HEK293 (cell line): ENCODE data around the gene SH3BGR.

ENCODE experiments used
- GLI4 ChIP-seq: fragments of 450-650 bp; formaldehyde crosslinking; IDR thresholded peaks from 2 replicates; pipeline ENCODE4 v1.5.1; 2016; ENCODE audit warnings: missing biosample characterization, missing genetic modification characterization
- KLF8 ChIP-seq: fragments of 450-650 bp; formaldehyde crosslinking; IDR thresholded peaks from 2 replicates; pipeline ENCODE4 v1.5.1; 2016; ENCODE audit warnings: missing biosample characterization, missing genetic modification characterization
- MEIS1 ChIP-seq: sonication (generic); formaldehyde crosslinking; IDR thresholded peaks from 2 replicates; pipeline ENCODE4 v1.8.1; 2022; ENCODE audit warnings: missing genetic modification reagents, mild to moderate bottlenecking, borderline replicate concordance
- SALL2 ChIP-seq: fragments of 450-650 bp; formaldehyde crosslinking; IDR thresholded peaks from 2 replicates; pipeline ENCODE4 v1.5.0; 2017; ENCODE audit warnings: missing biosample characterization, mild to moderate bottlenecking, missing genetic modification characterization, borderline replicate concordance
- SP2 ChIP-seq: fragments of 450-650 bp; formaldehyde crosslinking; IDR thresholded peaks from 2 replicates; pipeline ENCODE4 v1.5.1; 2016; ENCODE audit warnings: missing biosample characterization, missing genetic modification characterization
- TRIM28 ChIP-seq: IDR thresholded peaks from 2 replicates; pipeline ENCODE4 v1.6.1; 2011; ENCODE audit warnings: low read length, control low read depth, borderline replicate concordance
- WT1 ChIP-seq: fragments of 450-650 bp; formaldehyde crosslinking; IDR thresholded peaks from 2 replicates; pipeline ENCODE4 v1.5.1; 2016; ENCODE audit warnings: missing biosample characterization, missing genetic modification characterization
- ZBTB20 ChIP-seq: fragments of 450-650 bp; formaldehyde crosslinking; IDR thresholded peaks from 2 replicates; pipeline ENCODE4 v1.5.1; 2016; ENCODE audit warnings: missing biosample characterization, missing genetic modification characterization
- ZBTB48 ChIP-seq: fragments of 450-650 bp; formaldehyde crosslinking; IDR thresholded peaks from 2 replicates; pipeline ENCODE4 v1.5.1; 2016; ENCODE audit warnings: missing biosample characterization, missing genetic modification characterization
- ZNF114 ChIP-seq: fragments of 450-650 bp; formaldehyde crosslinking; IDR thresholded peaks from 2 replicates; pipeline ENCODE4 v1.5.0; 2017; ENCODE audit warnings: missing biosample characterization, missing genetic modification characterization
- ZNF23 ChIP-seq: fragments of 450-650 bp; formaldehyde crosslinking; IDR thresholded peaks from 2 replicates; pipeline ENCODE4 v1.5.1; 2016; ENCODE audit warnings: missing biosample characterization, missing genetic modification characterization, borderline replicate concordance
- ZNF302 ChIP-seq: fragments of 450-650 bp; formaldehyde crosslinking; IDR thresholded peaks from 2 replicates; pipeline ENCODE4 v1.5.1; 2016; ENCODE audit warnings: missing biosample characterization, missing genetic modification characterization, low read depth
- ZNF311 ChIP-seq: fragments of 450-650 bp; formaldehyde crosslinking; IDR thresholded peaks from 2 replicates; pipeline ENCODE4 v1.5.1; 2017; ENCODE audit warnings: missing biosample characterization, missing genetic modification characterization, borderline replicate concordance
- ZNF48 ChIP-seq: fragments of 450-650 bp; formaldehyde crosslinking; IDR thresholded peaks from 2 replicates; pipeline ENCODE4 v1.5.1; 2016; ENCODE audit warnings: missing biosample characterization, missing genetic modification characterization
- ZNF623 ChIP-seq: fragments of 450-650 bp; formaldehyde crosslinking; IDR thresholded peaks from 2 replicates; pipeline ENCODE4 v1.5.1; 2016; ENCODE audit warnings: missing biosample characterization, missing genetic modification characterization
- ZNF658 ChIP-seq: fragments of 450-650 bp; formaldehyde crosslinking; IDR thresholded peaks from 2 replicates; pipeline ENCODE4; 2016; ENCODE audit warnings: missing biosample characterization, missing genetic modification characterization
- ZNF747 ChIP-seq: fragments of 450-650 bp; formaldehyde crosslinking; IDR thresholded peaks from 2 replicates; pipeline ENCODE4 v1.5.1; 2016; ENCODE audit warnings: missing biosample characterization, missing genetic modification characterization
- ZNF776 ChIP-seq: fragments of 450-650 bp; formaldehyde crosslinking; IDR thresholded peaks from 2 replicates; pipeline ENCODE4 v1.5.0; 2017; ENCODE audit warnings: missing biosample characterization, missing genetic modification characterization, borderline replicate concordance
- ZNF785 ChIP-seq: fragments of 450-650 bp; formaldehyde crosslinking; IDR thresholded peaks from 2 replicates; pipeline ENCODE4 v1.5.1; 2016; ENCODE audit warnings: missing biosample characterization, missing genetic modification characterization
- ZNF791 ChIP-seq: fragments of 450-650 bp; formaldehyde crosslinking; IDR thresholded peaks from 2 replicates; pipeline ENCODE4 v1.5.1; 2016; ENCODE audit warnings: missing biosample characterization, missing genetic modification characterization
- ZNF837 ChIP-seq: fragments of 450-650 bp; formaldehyde crosslinking; IDR thresholded peaks from 2 replicates; pipeline ENCODE4 v1.5.1; 2016; ENCODE audit warnings: missing biosample characterization, missing genetic modification characterization
- ZNF843 ChIP-seq: fragments of 450-650 bp; formaldehyde crosslinking; IDR thresholded peaks from 2 replicates; pipeline ENCODE4 v1.5.1; 2016; ENCODE audit warnings: missing biosample characterization, missing genetic modification characterization
- ZSCAN23 ChIP-seq: fragments of 450-650 bp; formaldehyde crosslinking; IDR thresholded peaks from 2 replicates; pipeline ENCODE4 v1.5.1; 2016; ENCODE audit warnings: missing biosample characterization, missing genetic modification characterization
- TF ChIP-seq, protein P1 (sequence below): fragments of 450-650 bp; formaldehyde crosslinking; IDR thresholded peaks from 2 replicates; pipeline ENCODE4 v1.5.1; 2016; ENCODE audit warnings: missing biosample characterization, missing genetic modification characterization, borderline replicate concordance
- TF ChIP-seq, protein P2 (sequence below): fragments of 450-650 bp; formaldehyde crosslinking; IDR thresholded peaks from 2 replicates; pipeline ENCODE4 v1.5.1; 2017; ENCODE audit warnings: missing biosample characterization, missing genetic modification characterization
- TF ChIP-seq, protein P3 (sequence below): fragments of 450-650 bp; formaldehyde crosslinking; IDR thresholded peaks from 2 replicates; pipeline ENCODE4 v1.5.1; 2016; ENCODE audit warnings: missing biosample characterization, missing genetic modification characterization
- TF ChIP-seq, protein P4 (sequence below): fragments of 450-650 bp; IDR thresholded peaks from 2 replicates; pipeline ENCODE4 v1.5.1; 2018; ENCODE audit warnings: missing biosample characterization, missing genetic modification characterization
- TF ChIP-seq, protein P5 (sequence below): fragments of 450-650 bp; formaldehyde crosslinking; IDR thresholded peaks from 2 replicates; pipeline ENCODE4 v1.5.1; 2016; ENCODE audit warnings: missing biosample characterization, missing genetic modification characterization
- TF ChIP-seq, protein P6 (sequence below): fragments of 450-650 bp; formaldehyde crosslinking; IDR thresholded peaks from 2 replicates; pipeline ENCODE4 v1.5.1; 2016; ENCODE audit warnings: missing biosample characterization, missing genetic modification characterization

Gene SH3BGR

DNA sequence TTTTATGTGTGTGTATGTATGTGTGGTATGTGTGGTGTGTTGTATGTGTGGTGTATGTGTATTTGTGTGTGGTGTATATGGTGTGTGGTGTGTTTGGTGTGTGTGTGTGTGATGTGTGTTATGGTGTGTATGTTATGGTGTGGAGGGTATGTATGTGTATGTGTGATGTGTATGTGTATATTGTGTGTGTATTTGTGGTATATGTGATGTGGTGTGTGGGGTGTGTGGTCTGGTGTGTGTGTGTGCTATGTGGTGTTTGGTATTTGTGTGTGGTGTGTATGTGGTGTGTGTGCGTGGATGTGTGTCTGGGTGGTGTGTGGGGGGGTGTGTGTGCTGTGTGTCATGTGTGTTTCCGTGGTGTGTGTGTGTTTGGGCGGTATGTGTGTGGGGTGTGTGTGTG is 59.3 kb downstream of the SH3BGR start (continued):
- peak; percentile 40; the same call in 1 of the 2 replicates for TF ChIP-seq ZNF311 (tag by site-specific recombination)
- peak; percentile 76; the same call in 1 of the 2 replicates for TF ChIP-seq ZNF776
- TF ChIP-seq SALL2 (tag by site-specific recombination), result 0 out of 2 replicates have a peak, but pooled peaks have one; percentile 51
- TF ChIP-seq, protein P1, sequence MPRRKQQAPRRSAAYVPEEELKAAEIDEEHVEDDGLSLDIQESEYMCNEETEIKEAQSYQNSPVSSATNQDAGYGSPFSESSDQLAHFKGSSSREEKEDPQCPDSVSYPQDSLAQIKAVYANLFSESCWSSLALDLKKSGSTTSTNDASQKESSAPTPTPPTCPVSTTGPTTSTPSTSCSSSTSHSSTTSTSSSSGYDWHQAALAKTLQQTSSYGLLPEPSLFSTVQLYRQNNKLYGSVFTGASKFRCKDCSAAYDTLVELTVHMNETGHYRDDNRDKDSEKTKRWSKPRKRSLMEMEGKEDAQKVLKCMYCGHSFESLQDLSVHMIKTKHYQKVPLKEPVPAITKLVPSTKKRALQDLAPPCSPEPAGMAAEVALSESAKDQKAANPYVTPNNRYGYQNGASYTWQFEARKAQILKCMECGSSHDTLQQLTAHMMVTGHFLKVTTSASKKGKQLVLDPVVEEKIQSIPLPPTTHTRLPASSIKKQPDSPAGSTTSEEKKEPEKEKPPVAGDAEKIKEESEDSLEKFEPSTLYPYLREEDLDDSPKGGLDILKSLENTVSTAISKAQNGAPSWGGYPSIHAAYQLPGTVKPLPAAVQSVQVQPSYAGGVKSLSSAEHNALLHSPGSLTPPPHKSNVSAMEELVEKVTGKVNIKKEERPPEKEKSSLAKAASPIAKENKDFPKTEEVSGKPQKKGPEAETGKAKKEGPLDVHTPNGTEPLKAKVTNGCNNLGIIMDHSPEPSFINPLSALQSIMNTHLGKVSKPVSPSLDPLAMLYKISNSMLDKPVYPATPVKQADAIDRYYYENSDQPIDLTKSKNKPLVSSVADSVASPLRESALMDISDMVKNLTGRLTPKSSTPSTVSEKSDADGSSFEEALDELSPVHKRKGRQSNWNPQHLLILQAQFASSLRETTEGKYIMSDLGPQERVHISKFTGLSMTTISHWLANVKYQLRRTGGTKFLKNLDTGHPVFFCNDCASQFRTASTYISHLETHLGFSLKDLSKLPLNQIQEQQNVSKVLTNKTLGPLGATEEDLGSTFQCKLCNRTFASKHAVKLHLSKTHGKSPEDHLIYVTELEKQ (tag by site-specific recombination), result no peak
- TF ChIP-seq ZNF843, result no peak
- TF ChIP-seq, protein P2, sequence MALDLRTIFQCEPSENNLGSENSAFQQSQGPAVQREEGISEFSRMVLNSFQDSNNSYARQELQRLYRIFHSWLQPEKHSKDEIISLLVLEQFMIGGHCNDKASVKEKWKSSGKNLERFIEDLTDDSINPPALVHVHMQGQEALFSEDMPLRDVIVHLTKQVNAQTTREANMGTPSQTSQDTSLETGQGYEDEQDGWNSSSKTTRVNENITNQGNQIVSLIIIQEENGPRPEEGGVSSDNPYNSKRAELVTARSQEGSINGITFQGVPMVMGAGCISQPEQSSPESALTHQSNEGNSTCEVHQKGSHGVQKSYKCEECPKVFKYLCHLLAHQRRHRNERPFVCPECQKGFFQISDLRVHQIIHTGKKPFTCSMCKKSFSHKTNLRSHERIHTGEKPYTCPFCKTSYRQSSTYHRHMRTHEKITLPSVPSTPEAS (tag by site-specific recombination), result peak; percentile 27
- TF ChIP-seq ZNF114, result no peak
- no peak for TF ChIP-seq ZNF48
- no peak; the same call in 1 of the 2 replicates for TF ChIP-seq ZNF747 (tag by site-specific recombination)
- TF ChIP-seq ZSCAN23 (tag by site-specific recombination), result peak; percentile 82; the same call in 1 of the 2 replicates
- no peak for TF ChIP-seq ZNF623 (tag by site-specific recombination)
- no peak for TF ChIP-seq SP2
- no peak for TF ChIP-seq ZNF658
- TF ChIP-seq KLF8 (tag by site-specific recombination), result no peak
- no peak for TF ChIP-seq ZNF785
- 0 out of 2 replicates have a peak, but pooled peaks have one; percentile 45 for TF ChIP-seq GLI4 (tag by site-specific recombination)
- TF ChIP-seq, protein P3, sequence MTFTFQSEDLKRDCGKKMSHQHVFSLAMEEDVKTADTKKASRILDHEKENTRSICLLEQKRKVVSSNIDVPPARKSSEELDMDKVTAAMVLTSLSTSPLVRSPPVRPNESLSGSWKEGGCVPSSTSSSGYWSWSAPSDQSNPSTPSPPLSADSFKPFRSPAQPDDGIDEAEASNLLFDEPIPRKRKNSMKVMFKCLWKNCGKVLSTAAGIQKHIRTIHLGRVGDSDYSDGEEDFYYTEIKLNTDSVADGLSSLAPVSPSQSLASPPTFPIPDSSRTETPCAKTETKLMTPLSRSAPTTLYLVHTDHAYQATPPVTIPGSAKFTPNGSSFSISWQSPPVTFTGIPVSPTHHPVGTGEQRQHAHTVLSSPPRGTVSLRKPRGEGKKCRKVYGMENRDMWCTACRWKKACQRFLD (tag by site-specific recombination), result no peak
- no peak for TF ChIP-seq ZNF837 (tag by site-specific recombination)
- TF ChIP-seq, protein P4, sequence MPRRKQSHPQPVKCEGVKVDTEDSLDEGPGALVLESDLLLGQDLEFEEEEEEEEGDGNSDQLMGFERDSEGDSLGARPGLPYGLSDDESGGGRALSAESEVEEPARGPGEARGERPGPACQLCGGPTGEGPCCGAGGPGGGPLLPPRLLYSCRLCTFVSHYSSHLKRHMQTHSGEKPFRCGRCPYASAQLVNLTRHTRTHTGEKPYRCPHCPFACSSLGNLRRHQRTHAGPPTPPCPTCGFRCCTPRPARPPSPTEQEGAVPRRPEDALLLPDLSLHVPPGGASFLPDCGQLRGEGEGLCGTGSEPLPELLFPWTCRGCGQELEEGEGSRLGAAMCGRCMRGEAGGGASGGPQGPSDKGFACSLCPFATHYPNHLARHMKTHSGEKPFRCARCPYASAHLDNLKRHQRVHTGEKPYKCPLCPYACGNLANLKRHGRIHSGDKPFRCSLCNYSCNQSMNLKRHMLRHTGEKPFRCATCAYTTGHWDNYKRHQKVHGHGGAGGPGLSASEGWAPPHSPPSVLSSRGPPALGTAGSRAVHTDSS (tag by site-specific recombination), result no peak
- TF ChIP-seq WT1 (tag by site-specific recombination), result no peak
- no peak for TF ChIP-seq ZBTB48
- TF ChIP-seq, protein P5, sequence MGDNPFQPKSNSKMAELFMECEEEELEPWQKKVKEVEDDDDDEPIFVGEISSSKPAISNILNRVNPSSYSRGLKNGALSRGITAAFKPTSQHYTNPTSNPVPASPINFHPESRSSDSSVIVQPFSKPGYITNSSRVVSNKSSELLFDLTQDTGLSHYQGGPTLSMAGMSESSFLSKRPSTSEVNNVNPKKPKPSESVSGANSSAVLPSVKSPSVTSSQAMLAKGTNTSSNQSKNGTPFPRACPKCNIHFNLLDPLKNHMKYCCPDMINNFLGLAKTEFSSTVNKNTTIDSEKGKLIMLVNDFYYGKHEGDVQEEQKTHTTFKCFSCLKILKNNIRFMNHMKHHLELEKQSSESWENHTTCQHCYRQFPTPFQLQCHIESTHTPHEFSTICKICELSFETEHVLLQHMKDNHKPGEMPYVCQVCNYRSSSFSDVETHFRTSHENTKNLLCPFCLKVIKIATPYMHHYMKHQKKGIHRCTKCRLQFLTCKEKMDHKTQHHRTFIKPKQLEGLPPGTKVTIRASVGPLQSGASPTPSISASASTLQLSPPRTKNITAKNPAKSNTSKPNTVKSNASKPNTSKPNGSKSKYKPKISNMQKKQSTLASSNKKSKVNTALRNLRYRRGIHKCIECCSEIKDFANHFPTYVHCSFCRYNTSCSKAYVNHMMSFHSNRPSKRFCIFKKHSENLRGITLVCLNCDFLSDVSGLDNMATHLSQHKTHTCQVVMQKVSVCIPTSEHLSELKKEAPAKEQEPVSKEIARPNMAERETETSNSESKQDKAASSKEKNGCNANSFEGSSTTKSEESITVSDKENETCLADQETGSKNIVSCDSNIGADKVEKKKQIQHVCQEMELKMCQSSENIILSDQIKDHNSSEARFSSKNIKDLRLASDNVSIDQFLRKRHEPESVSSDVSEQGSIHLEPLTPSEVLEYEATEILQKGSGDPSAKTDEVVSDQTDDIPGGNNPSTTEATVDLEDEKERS (tag by site-specific recombination), result no peak
- TF ChIP-seq, protein P6, sequence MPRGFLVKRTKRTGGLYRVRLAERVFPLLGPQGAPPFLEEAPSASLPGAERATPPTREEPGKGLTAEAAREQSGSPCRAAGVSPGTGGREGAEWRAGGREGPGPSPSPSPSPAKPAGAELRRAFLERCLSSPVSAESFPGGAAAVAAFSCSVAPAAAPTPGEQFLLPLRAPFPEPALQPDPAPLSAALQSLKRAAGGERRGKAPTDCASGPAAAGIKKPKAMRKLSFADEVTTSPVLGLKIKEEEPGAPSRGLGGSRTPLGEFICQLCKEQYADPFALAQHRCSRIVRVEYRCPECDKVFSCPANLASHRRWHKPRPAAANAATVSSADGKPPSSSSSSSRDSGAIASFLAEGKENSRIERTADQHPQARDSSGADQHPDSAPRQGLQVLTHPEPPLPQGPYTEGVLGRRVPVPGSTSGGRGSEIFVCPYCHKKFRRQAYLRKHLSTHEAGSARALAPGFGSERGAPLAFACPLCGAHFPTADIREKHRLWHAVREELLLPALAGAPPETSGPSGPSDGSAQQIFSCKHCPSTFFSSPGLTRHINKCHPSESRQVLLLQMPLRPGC (tag by site-specific recombination), result no peak
- no peak for TF ChIP-seq ZNF302 (tag by site-specific recombination)
- no peak for TF ChIP-seq TRIM28
- no peak for TF ChIP-seq MEIS1 (CRISPR knock-in tag)
- no peak for TF ChIP-seq ZBTB20
- 0 out of 2 replicates have a peak, but pooled peaks have one; percentile 65 for TF ChIP-seq ZNF791 (tag by site-specific recombination)
- no peak for TF ChIP-seq ZNF23 (tag by site-specific recombination)
